Activated B cell treated with CpG ODN at 0.5 μM for 24 hours (primary cell): ENCODE data around the gene RBM7. TPM values are rescaled to one million over a fixed set of nuclear protein-coding genes. Genes with fewer than 3 reads are reported as not detected.

ENCODE experiments used
- ATAC-seq: fragments of 200-7000 bp; cut with Tn5 transposase; one replicate; pipeline ENCODE4 v1.10.0; 2021; ENCODE audit warnings: low read depth, mild to moderate bottlenecking, moderate library complexity
- CTCF ChIA-PET: fragments of 350-600 bp; sonication (Branson Sonifier 250); formaldehyde crosslinking; loops from one replicate; lab custom pipeline; 2021; ENCODE audit warnings: antibody characterized with exemption; lab: Charles Lee
- POLR2A ChIA-PET: fragments of 350-600 bp; sonication (Branson Sonifier 250); formaldehyde crosslinking; loops from one replicate; lab custom pipeline; 2021; ENCODE audit warnings: antibody characterized with exemption; lab: Charles Lee
- DNase-seq: peaks from one replicate; pipeline ENCODE4 v3.0.0; 2022
- H3K27ac Mint-ChIP-seq: one replicate; pipeline ENCODE4 v1.8.0; 2020; ENCODE audit warnings: mixed read lengths
- H3K27me3 Mint-ChIP-seq: one replicate; pipeline ENCODE4 v1.8.0; 2021; ENCODE audit warnings: mixed read lengths
- H3K36me3 Mint-ChIP-seq: one replicate; pipeline ENCODE4 v1.8.0; 2021; ENCODE audit warnings: low read depth, mixed read lengths
- H3K4me1 Mint-ChIP-seq: one replicate; pipeline ENCODE4 v1.8.0; 2021; ENCODE audit warnings: mixed read lengths
- H3K4me3 Mint-ChIP-seq: one replicate; pipeline ENCODE4 v1.8.0; 2020; ENCODE audit warnings: mild to moderate bottlenecking, mixed read lengths
- H3K9me3 Mint-ChIP-seq: one replicate; pipeline ENCODE4 v1.8.0; 2020; ENCODE audit warnings: mixed read lengths
- intact Hi-C: fragments of 100-400 bp; cut with micrococcal nuclease; formaldehyde crosslinking; loops from one replicate; pipeline ENCODE4 v1.15.1; 2024
- total RNA-seq: library from RNA; stranded (reverse); gene quantifications from 2 replicates; pipeline ENCODE4 v1.2.3, GENCODE V29; 2022
- TF ChIP-seq, protein P1 (sequence below): fragments of 200-600 bp; IDR thresholded peaks from one replicate; pipeline ENCODE4 v1.8.0; 2022; ENCODE audit warnings: antibody characterized with exemption, mild to moderate bottlenecking

RBM7 gene
- total RNA-seq, 1 donor from 2014 or later, result 34.1 TPM

DNA sequence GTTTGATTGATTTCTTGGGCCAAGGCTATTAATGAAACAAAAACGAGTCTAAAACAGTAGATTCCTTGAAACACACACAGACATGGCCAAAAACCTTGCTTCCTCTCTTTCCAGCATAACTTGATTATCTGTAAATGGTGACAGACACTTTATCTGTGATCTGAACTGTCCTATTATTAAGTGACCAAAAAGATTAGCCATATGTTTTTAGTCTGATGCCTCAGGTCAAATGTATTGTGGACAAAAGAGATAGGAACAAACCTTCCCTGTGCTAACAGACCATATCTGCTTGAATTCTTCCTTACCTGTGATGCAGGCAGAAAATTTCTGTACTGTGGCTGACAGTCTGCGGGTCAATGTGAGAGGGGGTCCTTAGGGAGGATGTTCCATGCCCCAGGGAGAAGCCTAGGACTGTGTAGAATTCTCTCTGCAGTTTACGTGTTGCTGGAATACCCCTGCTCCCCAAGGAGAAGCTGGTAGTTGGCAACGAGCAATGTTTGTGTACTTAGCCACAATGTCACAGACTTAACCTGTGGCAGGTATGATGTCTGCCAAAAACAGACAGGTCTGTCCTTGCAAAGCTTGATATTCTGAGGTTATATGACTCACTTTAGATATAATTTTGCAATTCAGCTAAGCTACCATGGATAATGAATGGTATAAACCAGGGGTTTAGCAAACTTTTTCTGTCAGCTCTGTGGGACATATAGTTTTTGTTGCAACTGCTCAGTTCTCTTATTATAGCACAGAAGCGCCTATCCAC, 31.4 kb upstream of the RBM7 start:
- TF ChIP-seq, protein P1, sequence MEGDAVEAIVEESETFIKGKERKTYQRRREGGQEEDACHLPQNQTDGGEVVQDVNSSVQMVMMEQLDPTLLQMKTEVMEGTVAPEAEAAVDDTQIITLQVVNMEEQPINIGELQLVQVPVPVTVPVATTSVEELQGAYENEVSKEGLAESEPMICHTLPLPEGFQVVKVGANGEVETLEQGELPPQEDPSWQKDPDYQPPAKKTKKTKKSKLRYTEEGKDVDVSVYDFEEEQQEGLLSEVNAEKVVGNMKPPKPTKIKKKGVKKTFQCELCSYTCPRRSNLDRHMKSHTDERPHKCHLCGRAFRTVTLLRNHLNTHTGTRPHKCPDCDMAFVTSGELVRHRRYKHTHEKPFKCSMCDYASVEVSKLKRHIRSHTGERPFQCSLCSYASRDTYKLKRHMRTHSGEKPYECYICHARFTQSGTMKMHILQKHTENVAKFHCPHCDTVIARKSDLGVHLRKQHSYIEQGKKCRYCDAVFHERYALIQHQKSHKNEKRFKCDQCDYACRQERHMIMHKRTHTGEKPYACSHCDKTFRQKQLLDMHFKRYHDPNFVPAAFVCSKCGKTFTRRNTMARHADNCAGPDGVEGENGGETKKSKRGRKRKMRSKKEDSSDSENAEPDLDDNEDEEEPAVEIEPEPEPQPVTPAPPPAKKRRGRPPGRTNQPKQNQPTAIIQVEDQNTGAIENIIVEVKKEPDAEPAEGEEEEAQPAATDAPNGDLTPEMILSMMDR, result no peak
- POLR2A ChIA-PET, result no interaction called here
- no peaks in the 10 kb centered on the region for H3K4me1 Mint-ChIP-seq
- CTCF ChIA-PET, result no interaction called here
- no peak overlapping the region for H3K4me3 Mint-ChIP-seq
- no peaks in the 10 kb centered on the region for H3K9me3 Mint-ChIP-seq
- H3K27ac Mint-ChIP-seq, result no peak overlapping the region
- H3K36me3 Mint-ChIP-seq, result no peaks in the 10 kb centered on the region
- peaks cover 8% of the 10 kb centered on the region for H3K27me3 Mint-ChIP-seq
- ATAC-seq (no peak), DNase-seq (no peak)
- intact Hi-C loops, result no loop called here

DNA sequence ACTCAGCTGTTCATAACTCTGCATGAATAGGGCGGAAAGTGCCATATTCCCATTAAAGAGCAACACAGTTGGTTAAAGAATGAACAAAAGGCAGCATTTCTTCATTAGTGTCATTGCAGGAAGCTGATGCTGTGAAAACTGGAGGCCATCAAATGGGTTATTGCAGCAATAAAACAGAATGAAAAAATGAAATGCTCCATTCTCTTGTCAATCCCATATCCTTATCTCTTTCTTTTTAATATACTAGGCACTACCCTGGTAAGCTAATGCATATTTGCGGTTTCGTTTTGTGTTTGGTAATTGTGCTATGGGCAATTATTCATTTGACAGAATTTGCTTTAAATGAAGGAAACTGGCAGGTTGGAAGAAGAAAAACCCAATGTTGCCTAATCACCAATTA, 25.4 kb upstream of the RBM7 start:
- intact Hi-C loops, result no loop called here
- ATAC-seq (no peak), DNase-seq (no peak)
- H3K4me3 Mint-ChIP-seq, result no peak overlapping the region
- no peaks in the 10 kb centered on the region for H3K9me3 Mint-ChIP-seq
- H3K27me3 Mint-ChIP-seq, result peaks cover 22% of the 10 kb centered on the region
- no peaks in the 10 kb centered on the region for H3K4me1 Mint-ChIP-seq
- H3K36me3 Mint-ChIP-seq, result no peaks in the 10 kb centered on the region
- no peak overlapping the region for H3K27ac Mint-ChIP-seq
- TF ChIP-seq, protein P1, result no peak
- POLR2A ChIA-PET, result no interaction called here
- CTCF ChIA-PET, result no interaction called here

DNA sequence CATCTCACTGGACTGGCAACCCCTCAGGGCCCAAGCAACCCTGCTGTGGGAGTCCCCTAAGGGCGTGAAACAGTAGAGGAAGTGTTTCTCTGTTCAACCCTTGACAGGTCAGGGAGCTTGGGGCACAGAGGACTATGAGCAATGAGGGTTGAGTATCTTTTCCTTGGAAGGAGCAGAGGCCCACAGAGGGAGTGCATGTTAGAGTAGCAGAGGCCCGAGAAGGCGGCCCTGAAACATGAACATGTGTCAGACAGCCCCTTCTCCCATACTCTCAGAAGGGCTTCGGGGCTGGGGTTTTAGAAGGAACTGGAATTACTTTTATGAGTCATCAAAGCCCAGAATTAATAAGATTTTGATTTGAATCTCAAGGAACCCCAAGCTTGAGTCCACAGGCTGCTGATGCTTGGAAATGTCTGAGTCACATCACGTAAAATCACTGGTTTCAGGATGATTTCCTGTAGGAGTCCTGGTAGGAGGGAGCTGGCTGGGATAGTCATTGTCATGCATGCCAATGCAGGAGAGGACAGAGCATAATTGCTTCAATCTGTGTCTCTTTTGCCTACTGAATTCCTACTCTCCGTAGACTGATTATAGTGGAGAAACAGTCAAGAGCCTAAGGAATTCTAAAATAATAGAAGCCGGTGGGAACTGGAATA, 22.7 kb upstream of the RBM7 start:
- TF ChIP-seq, protein P1, result no peak
- Mint-ChIP-seq H3K27me3 (peaks cover 25% of the 10 kb centered on the region), H3K27ac (no peak overlapping the region), H3K9me3 (peaks cover 3% of the 10 kb centered on the region), H3K36me3 (no peaks in the 10 kb centered on the region), H3K4me1 (no peaks in the 10 kb centered on the region), H3K4me3 (no peak overlapping the region)
- no peak for DNase-seq
- intact Hi-C loops, result no loop called here
- CTCF ChIA-PET, result no interaction called here
- ATAC-seq, result no peak
- POLR2A ChIA-PET, result no interaction called here

DNA sequence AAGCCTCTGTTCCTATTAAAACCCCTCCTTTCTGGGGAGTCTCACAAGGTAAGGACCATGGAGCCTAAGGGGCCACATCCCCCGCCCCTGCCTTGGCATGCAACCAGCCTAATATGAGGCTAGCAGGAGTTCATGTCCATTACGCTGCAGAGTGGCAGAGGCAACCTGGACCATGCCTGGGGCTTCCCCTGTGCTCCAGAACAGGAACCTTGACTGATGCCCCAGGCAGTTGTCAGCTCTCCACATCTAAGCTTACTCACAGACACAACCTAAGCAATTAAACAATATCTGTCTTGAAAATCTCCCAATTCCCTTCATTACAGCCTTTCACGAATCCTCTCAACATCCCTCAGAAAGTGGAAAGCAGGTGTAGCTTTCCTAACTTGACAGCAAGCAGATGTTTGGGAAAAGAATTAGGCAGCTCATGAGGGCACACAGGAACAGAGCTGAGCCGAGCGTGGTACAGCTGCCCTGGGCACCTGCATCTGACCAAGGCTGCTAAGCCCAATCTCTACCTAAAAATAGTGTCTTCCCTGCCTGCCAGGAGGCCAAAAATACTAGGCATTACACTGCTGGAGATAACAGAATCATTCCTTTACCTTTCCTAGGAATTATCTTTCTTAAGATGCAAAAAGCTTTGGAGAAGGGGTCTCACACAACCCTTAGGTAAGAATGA, 20.9 kb upstream of the RBM7 start:
- H3K27me3 Mint-ChIP-seq, result peaks cover 26% of the 10 kb centered on the region
- H3K4me3 Mint-ChIP-seq, result no peak overlapping the region
- ChIA-PET POLR2A (no interaction called here), CTCF (no interaction called here)
- DNase-seq (no peak), ATAC-seq (no peak)
- no peak overlapping the region for H3K27ac Mint-ChIP-seq
- no peaks in the 10 kb centered on the region for H3K4me1 Mint-ChIP-seq
- H3K36me3 Mint-ChIP-seq, result no peaks in the 10 kb centered on the region
- intact Hi-C loops, result no loop called here
- TF ChIP-seq, protein P1, result no peak
- H3K9me3 Mint-ChIP-seq, result peaks cover 3% of the 10 kb centered on the region

DNA sequence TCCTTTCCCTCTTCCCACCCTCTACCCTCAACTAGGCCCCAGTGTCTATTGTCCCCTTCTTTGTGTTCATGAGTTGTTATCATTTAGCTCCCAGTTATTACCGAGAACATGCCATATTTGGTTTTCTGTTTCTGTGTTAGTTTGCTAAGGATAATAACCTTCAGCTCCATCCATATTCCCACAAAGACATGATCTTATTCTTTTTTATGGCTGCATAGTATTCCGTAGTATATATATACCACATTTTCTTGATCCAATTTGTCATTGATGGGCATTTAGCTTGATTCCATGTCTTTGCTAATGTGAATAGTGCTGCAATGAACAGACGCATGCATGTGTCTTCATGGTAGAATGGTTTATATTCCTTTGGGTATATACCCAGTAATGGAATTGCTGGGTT, 18.0 kb upstream of the RBM7 start:
- TF ChIP-seq, protein P1, result no peak
- CTCF ChIA-PET, result no interaction called here

More for the DNA sequence above, 18.0 kb upstream of the RBM7 start:
- ATAC-seq (no peak), DNase-seq (no peak)
- Mint-ChIP-seq H3K4me1 (no peaks in the 10 kb centered on the region), H3K27ac (no peak overlapping the region), H3K27me3 (peaks cover 28% of the 10 kb centered on the region), H3K9me3 (peaks cover 3% of the 10 kb centered on the region), H3K4me3 (no peak overlapping the region), H3K36me3 (no peaks in the 10 kb centered on the region)
- intact Hi-C loops, result no loop called here
- POLR2A ChIA-PET, result no interaction called here
